Measurements from ENCODE around the gene KCP. TPM values are rescaled to one million over a fixed set of nuclear protein-coding genes. Genes with fewer than 3 reads are reported as not detected.

The KCP gene
- total RNA-seq, 1 experiment from 2014 or later, result 5.1 TPM

GRCh38 chr7:128853799-128854198, 56.7 kb downstream of the KCP start:
- in situ Hi-C loops (cut with HindIII; ENCODE audit: low pct_unique_long_range_greater_than_20kb, low sequenced_read_pairs), result no loop called here
- no peak for DNase-seq (ENCODE audit: low read depth)

DNA sequence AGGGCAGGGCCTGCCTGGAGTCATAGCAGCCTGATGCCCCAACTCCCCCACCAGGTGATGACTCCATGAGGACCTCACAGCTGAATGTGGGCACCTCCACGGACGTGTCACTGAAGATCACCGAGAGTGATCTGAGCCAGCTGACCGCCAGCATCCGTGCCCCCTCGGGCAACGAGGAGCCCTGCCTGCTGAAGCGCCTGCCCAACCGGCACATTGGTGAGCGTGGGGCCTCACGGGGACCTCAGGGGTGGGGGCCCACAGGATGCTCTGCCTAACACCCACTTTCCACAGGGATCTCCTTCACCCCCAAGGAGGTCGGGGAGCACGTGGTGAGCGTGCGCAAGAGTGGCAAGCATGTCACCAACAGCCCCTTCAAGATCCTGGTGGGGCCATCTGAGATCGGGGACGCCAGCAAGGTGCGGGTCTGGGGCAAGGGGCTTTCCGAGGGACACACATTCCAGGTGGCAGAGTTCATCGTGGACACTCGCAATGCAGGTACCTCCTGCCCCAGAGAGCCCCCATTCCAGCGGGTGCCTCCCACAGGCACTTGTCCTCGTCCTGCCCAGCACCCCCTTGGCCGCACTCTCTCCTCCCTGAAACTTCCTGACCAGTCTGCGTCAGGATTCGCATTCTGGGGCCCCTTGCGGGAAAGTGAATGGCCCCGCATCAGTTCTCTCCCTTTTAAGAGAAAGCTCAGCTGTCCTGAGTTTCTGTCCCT, 57.8 kb downstream of the KCP start:
- in situ Hi-C loops (cut with HindIII; ENCODE audit: low pct_unique_long_range_greater_than_20kb, low sequenced_read_pairs), result no loop called here
- DNase-seq (ENCODE audit: low read depth), result no peak

DNA sequence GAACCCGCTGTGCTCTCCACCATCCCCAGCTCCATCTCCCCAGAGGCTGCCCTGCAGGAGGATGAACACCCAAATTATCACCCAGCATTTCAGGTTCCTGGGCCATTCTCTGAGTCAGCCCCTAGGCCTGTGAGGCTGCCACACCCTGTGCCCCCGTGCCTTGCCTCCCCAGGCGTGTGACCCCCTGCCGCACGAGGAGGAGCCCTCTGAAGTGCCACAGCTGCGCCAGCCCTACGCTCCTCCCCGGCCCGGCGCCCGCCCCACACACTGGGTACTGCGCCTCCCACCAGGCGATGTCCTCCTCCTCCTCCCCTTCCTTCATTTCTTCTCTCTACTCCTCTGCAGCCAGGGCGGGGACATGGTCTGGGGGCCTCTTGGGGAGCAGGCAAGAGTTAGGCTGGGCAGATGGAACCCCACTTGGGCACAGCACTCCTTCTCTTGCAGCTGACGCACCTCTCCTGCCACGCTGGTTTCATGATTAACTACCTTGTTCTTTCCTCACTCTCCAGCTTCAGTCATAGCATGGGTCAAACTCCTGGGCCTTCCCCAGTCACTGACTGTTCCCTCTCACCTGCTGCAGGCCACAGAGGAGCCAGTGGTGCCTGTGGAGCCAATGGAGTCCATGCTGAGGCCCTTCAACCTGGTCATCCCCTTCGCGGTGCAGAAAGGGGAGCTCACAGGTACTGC, 60.6 kb downstream of the KCP start:
- no peak for DNase-seq (ENCODE audit: low read depth)
- in situ Hi-C loops (cut with HindIII; ENCODE audit: low pct_unique_long_range_greater_than_20kb, low sequenced_read_pairs), result no loop called here

- in situ Hi-C loops (cut with HindIII; ENCODE audit: low pct_unique_long_range_greater_than_20kb, low sequenced_read_pairs), result no loop called here
Observed at GRCh38 chr7:128849156-128849515, 61.4 kb downstream of the KCP start.

GRCh38 chr7:128848289-128849155, 62.0 kb downstream of the KCP start:
- DNase-seq (ENCODE audit: low read depth), result no peak
- in situ Hi-C loops (cut with HindIII; ENCODE audit: low pct_unique_long_range_greater_than_20kb, low sequenced_read_pairs), result no loop called here

More at GRCh38 chr7:128849156-128849515, 61.4 kb downstream of the KCP start:
- DNase-seq (ENCODE audit: low read depth), result no peak

- in situ Hi-C loops (cut with HindIII; ENCODE audit: low pct_unique_long_range_greater_than_20kb, low sequenced_read_pairs), result no loop called here
Observed at GRCh38 chr7:128847721-128848211, 62.7 kb downstream of the KCP start.

GRCh38 chr7:128846781-128847444, 63.6 kb downstream of the KCP start:
- no peak for DNase-seq (ENCODE audit: low read depth)
- in situ Hi-C loops (cut with HindIII; ENCODE audit: low pct_unique_long_range_greater_than_20kb, low sequenced_read_pairs), result no loop called here

More at GRCh38 chr7:128847721-128848211, 62.7 kb downstream of the KCP start:
- DNase-seq (ENCODE audit: low read depth), result no peak

- in situ Hi-C loops (cut with HindIII; ENCODE audit: low pct_unique_long_range_greater_than_20kb, low sequenced_read_pairs), result no loop called here
- no peak for DNase-seq (ENCODE audit: low read depth)
Observed at GRCh38 chr7:128845987-128846386, 64.5 kb downstream of the KCP start.

DNA sequence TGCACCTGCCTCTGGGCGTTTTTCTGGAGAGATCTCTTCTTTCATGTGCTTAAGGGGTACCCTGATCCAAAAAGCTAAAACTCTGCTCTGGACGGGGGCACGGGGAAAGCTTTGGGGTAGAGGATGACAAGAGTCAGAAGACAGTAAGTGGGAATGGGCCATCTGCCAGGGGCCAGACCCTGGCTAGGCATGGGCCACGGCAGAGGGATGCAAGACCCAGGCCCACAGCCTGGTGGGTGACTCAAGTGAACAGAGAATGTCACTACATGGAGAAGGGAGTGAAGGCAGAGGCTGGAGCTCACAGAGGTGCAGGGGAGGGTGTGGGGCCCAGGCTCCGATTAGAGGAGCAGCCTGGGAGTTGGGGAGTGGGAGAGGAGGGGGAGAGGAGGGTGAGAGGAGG, 65.0 kb downstream of the KCP start:
- DNase-seq (ENCODE audit: low read depth), result no peak
- in situ Hi-C loops (cut with HindIII; ENCODE audit: low pct_unique_long_range_greater_than_20kb, low sequenced_read_pairs), result no loop called here

DNA sequence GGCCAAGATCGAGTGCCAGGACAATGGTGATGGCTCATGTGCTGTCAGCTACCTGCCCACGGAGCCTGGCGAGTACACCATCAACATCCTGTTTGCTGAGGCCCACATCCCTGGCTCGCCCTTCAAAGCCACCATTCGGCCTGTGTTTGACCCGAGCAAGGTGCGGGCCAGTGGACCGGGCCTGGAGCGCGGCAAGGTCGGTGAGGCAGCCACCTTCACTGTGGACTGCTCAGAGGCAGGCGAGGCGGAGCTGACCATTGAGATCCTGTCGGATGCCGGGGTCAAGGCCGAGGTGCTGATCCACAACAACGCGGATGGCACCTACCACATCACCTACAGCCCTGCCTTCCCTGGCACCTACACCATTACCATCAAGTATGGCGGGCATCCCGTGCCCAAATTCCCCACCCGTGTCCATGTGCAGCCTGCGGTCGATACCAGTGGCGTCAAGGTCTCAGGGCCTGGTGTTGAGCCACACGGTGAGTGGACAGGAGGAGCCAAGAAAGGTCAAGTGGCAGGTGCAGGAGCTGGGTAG, 65.7 kb downstream of the KCP start:
- no peak for DNase-seq (ENCODE audit: low read depth)
- in situ Hi-C loops (cut with HindIII; ENCODE audit: low pct_unique_long_range_greater_than_20kb, low sequenced_read_pairs), result no loop called here

- in situ Hi-C loops (cut with HindIII; ENCODE audit: low pct_unique_long_range_greater_than_20kb, low sequenced_read_pairs), result no loop called here
- DNase-seq (ENCODE audit: low read depth), result no peak
Observed at GRCh38 chr7:128843938-128844621, 66.4 kb downstream of the KCP start.

- DNase-seq (ENCODE audit: low read depth), result no peak
- in situ Hi-C loops (cut with HindIII; ENCODE audit: low pct_unique_long_range_greater_than_20kb, low sequenced_read_pairs), result no loop called here
Observed at GRCh38 chr7:128842674-128843641, 67.6 kb downstream of the KCP start.

DNA sequence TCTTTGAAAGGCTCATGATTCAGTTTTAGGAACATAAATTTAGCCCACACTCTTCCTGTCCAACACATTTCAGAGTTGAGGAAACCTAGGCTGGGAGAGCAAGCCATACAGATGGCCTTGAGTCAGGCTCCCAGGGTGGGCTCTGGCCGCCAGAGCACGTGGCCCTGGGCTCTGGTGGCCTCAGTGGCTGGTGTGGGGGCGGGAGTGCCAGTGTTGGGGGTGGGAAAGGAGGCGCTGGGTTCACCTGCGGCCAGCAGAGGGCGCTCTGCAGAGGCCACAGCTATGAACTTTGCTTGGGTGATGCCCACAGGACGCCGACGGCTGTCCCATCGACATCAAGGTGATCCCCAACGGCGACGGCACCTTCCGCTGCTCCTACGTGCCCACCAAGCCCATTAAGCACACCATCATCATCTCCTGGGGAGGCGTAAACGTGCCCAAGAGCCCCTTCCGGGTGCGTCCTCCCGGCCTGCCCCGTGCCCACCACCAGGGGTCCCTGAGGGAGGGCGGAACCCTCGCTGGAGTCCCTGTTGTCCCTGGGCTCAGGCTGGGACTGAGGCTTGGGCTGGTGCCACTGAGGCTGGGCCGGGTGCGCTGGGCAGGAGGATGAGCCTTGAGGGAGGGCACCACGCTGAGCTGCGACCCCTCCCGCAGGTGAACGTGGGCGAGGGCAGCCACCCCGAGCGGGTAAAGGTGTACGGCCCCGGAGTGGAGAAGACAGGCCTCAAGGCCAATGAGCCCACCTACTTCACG, 68.4 kb downstream of the KCP start:
- no peak for DNase-seq (ENCODE audit: low read depth)
- in situ Hi-C loops (cut with HindIII; ENCODE audit: low pct_unique_long_range_greater_than_20kb, low sequenced_read_pairs), result no loop called here

DNA sequence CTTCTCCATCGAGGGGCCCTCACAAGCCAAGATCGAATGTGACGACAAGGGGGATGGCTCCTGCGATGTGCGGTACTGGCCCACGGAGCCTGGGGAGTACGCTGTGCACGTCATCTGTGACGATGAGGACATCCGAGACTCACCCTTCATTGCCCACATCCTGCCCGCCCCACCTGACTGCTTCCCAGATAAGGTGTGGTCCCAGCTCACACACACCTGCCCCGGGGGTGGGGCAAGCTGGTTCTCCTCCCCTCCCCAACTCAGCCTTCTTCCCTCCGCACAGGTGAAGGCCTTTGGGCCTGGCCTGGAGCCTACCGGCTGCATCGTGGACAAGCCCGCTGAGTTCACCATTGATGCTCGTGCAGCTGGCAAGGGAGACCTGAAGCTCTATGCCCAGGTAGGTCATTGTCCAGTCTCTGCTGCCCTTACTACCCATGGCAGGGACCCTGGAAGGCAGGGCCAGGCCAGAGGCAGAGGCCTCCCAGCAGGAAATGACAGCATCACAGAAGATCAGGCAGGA, 69.3 kb downstream of the KCP start:
- in situ Hi-C loops (cut with HindIII; ENCODE audit: low pct_unique_long_range_greater_than_20kb, low sequenced_read_pairs), result no loop called here

GRCh38 chr7:128840326-128841170, 70.0 kb downstream of the KCP start:
- in situ Hi-C loops (cut with HindIII; ENCODE audit: low pct_unique_long_range_greater_than_20kb, low sequenced_read_pairs), result no loop called here
- DNase-seq (ENCODE audit: low read depth), result no peak

More for the DNA sequence above, 69.3 kb downstream of the KCP start:
- DNase-seq (ENCODE audit: low read depth), result no peak
